NCI-H187 (cell line): Measurements from ENCODE around the gene LANCL2.

Source experiments
- DNase-seq, 2 experiments: peaks; one replicate each; lab custom pipeline; 2025; lab: John Stamatoyannopoulos, UW

The LANCL2 gene

GRCh38 chr7:55438085-55438756, 73.1 kb downstream of the LANCL2 start:
- DNase-seq: peak; percentile 41 to 76

- DNase-seq: peak; percentile 25 to 76
Observed at GRCh38 chr7:55438757-55439525, 73.8 kb downstream of the LANCL2 start.

GRCh38 chr7:55439627-55440026, 74.5 kb downstream of the LANCL2 start:
- no peak for DNase-seq

GRCh38 chr7:55440040-55440690, 75.0 kb downstream of the LANCL2 start:
- DNase-seq: no peak

- no peak for DNase-seq
Observed at GRCh38 chr7:55441002-55441401, 75.9 kb downstream of the LANCL2 start.

GRCh38 chr7:55441774-55442522, 76.8 kb downstream of the LANCL2 start:
- no peak for DNase-seq

- no peak for DNase-seq
Observed at GRCh38 chr7:55444786-55445185, 79.6 kb downstream of the LANCL2 start.

- no peak for DNase-seq
Observed at GRCh38 chr7:55448526-55448925, 83.4 kb downstream of the LANCL2 start.

GRCh38 chr7:55449205-55449991, 84.3 kb downstream of the LANCL2 start:
- DNase-seq: no peak

- DNase-seq: no peak
Observed at GRCh38 chr7:55449992-55450535, 84.9 kb downstream of the LANCL2 start.

- DNase-seq: no peak
Observed at GRCh38 chr7:55452971-55453370, 87.8 kb downstream of the LANCL2 start.

GRCh38 chr7:55457801-55458200, 92.7 kb downstream of the LANCL2 start:
- DNase-seq: no peak

GRCh38 chr7:55458351-55458750, 93.2 kb downstream of the LANCL2 start:
- DNase-seq: no peak

GRCh38 chr7:55463686-55464262, 98.6 kb downstream of the LANCL2 start:
- DNase-seq: no peak

- DNase-seq: no peak
Observed at GRCh38 chr7:55464422-55464821, 99.3 kb downstream of the LANCL2 start.

- no peak for DNase-seq
Observed at GRCh38 chr7:55465691-55466090, 100.6 kb downstream of the LANCL2 start.

- no peak for DNase-seq
Observed at GRCh38 chr7:55467047-55467593, 102.0 kb downstream of the LANCL2 start.

- no peak for DNase-seq
Observed at GRCh38 chr7:55468495-55468894, 103.4 kb downstream of the LANCL2 start.

- no peak for DNase-seq
Observed at GRCh38 chr7:55469271-55469681, 104.1 kb downstream of the LANCL2 start.

GRCh38 chr7:55469721-55470120, 104.6 kb downstream of the LANCL2 start:
- DNase-seq: no peak

GRCh38 chr7:55470261-55470660, 105.1 kb downstream of the LANCL2 start:
- DNase-seq: no peak
